Measurements from ENCODE around the gene PRAMEF12.

Gene PRAMEF12

DNA sequence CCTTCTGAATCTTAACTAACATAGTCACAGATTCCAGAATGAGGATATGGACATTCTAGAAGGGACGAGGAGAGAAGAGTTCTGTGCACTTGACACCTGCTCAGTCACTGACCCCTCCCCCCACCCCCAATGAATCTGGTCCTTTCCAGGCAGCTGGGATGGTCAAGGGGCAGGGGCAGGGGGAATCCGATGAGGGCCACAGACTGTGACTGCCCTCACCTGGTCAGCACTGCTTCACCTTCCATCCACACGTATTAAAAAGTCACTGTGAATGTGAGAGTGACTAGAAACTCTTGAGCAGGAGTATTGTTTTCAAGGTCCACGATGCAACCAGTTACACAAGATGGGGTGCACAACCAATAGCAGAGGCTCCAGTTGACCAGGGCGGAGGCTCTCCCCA lies 9.5 kb upstream of the PRAMEF12 start:
- no peak for TF ChIP-seq Cebpa-rat (IDR thresholded peaks at IDR 0.05)
- Histone ChIP-seq H3K4me1 (no peaks in the 10 kb centered on the region), H3K36me3 (no peaks in the 10 kb centered on the region), H3K4me2 (no peak overlapping the region), H3K27me3 (no peaks in the 10 kb centered on the region), H3K9me3 (replicated peaks in 1 of 11) (no peaks in the 10 kb centered on the region; a peak in 1 of 22 replicates), H4K20me1 (no peaks in the 10 kb centered on the region), H3K27ac (no peak overlapping the region), H3K4me3 (no peak overlapping the region), H3K9ac (no peak overlapping the region)

DNA sequence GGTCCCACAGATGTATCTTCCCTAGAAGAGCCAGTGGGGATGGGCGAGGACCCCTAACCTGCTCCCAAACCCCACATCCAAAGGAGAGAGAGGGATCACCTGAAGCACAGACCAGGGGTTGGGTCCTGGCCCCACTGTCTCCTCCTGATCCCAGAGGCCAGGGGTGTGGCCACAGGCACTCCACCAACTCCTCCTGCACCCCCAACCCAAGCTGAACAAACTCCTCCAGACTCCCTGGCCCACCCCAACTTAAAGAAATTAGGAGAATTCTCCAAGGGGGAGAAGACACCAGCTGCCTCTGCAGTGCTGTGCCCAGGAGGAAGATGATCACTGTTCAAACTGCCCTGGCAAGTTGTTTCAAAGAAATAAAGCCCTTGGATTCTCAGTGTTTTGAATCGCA lies 4.5 kb upstream of the PRAMEF12 start:
- H3K9ac ChIP-seq = no peak overlapping the region
- H3K9me3 ChIP-seq (replicated peaks in 1 of 11) = peaks cover 0 to 3% (median 0%) of the 10 kb centered on the region in 11 experiments; a peak in 2 of 22 replicates
- no peak for TF ChIP-seq Cebpa-rat (IDR thresholded peaks at IDR 0.05)

DNA sequence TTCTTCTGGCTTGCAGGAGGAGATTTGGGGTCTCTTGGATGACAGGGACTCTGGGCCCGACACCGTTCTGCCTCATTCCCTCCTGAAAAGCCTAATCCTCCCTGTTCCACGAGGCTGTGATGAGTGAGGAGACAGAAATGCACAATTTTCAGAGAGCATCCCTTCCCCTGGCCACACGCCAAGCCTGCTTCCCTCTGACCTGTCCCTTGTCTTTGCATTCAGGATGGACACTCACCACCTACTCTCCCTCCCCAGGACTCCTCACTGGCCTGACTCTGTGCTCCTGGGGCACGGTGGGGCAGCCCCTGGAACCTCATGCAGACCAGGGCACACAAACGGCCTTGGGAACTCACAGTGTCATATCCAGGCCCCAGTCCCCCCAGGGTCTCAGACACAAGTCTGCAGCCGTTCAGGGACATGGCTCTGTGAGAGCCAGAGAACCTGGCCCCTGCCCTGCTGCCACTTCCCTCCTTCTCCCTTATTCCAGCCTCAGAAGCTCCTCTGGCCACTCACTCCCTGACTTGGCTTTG lies 3.5 kb upstream of the PRAMEF12 start:
- H4K20me1 ChIP-seq = no peaks in the 10 kb centered on the region
- no peak overlapping the region for H3K4me3 ChIP-seq
- H3K9me3 ChIP-seq (replicated peaks in 1 of 11) = peaks cover 0 to 3% (median 0%) of the 10 kb centered on the region in 11 experiments; a peak in 2 of 22 replicates
- H3K27ac ChIP-seq = no peak overlapping the region
- H3K9ac ChIP-seq = no peak overlapping the region
- H3K4me2 ChIP-seq = no peak overlapping the region
- no peak for TF ChIP-seq Cebpa-rat (IDR thresholded peaks at IDR 0.05)
- no peaks in the 10 kb centered on the region for H3K4me1 ChIP-seq
- no peaks in the 10 kb centered on the region for H3K36me3 ChIP-seq
- H3K27me3 ChIP-seq = no peaks in the 10 kb centered on the region

More for the DNA sequence above, 4.5 kb upstream of the PRAMEF12 start:
- no peak overlapping the region for H3K4me3 ChIP-seq
- H3K36me3 ChIP-seq = no peaks in the 10 kb centered on the region
- H4K20me1 ChIP-seq = no peaks in the 10 kb centered on the region
- H3K27me3 ChIP-seq = no peaks in the 10 kb centered on the region
- no peak overlapping the region for H3K4me2 ChIP-seq
- H3K4me1 ChIP-seq = no peaks in the 10 kb centered on the region
- no peak overlapping the region for H3K27ac ChIP-seq

DNA sequence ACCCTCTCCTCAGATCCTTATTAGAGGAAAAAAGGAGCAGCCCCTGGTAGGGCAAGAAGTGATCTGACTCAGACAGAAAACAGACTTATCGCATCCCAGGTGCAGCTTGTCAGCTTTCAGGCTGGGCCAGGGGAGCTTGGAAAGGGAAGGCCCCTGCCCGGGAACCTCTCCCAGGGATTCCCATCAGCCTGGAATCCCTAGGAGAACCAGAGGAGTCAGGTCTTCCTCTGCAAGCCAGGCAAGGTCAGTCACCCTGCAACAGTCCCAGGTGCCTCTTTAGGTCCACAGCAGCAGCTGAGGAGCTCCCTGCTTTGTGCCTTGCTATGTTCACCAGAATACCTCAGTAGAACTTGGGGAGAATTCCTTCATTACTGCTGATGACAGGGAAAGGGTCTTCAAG lies 2.9 kb upstream of the PRAMEF12 start:
- Histone ChIP-seq H3K27me3 (no peaks in the 10 kb centered on the region), H3K36me3 (no peaks in the 10 kb centered on the region), H3K27ac (no peak overlapping the region), H4K20me1 (no peaks in the 10 kb centered on the region), H3K9me3 (replicated peaks in 1 of 11) (peaks cover 0 to 3% (median 0%) of the 10 kb centered on the region in 11 experiments; a peak in 2 of 22 replicates), H3K4me3 (no peak overlapping the region), H3K4me1 (no peaks in the 10 kb centered on the region), H3K9ac (no peak overlapping the region), H3K4me2 (no peak overlapping the region)
- TF ChIP-seq Cebpa-rat (IDR thresholded peaks at IDR 0.05) = no peak

DNA sequence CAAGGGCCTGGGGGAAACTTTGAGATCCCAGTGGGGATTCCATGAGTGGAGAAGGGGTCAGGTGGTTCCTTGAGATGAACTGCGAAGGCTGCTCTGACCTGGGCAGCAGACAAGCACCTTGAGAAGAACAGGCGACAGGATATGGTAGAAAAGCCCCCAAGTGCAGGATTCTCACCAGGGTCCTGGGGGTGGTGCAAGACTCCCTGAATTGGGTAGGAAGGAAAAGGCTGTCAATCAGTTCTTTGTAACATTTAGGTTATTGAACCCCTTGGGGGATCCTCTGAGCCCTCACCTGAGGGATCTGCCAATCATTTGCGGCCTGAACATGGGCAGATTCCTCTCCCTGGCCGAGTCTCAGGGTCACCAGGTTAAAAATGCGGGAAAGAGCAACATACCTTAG lies 2.4 kb upstream of the PRAMEF12 start:
- no peak overlapping the region for H3K9ac ChIP-seq
- peaks cover 0 to 3% (median 0%) of the 10 kb centered on the region in 11 experiments; a peak in 2 of 22 replicates for H3K9me3 ChIP-seq (replicated peaks in 1 of 11)
- H3K4me2 ChIP-seq = no peak overlapping the region
- H3K36me3 ChIP-seq = no peaks in the 10 kb centered on the region
- no peaks in the 10 kb centered on the region for H4K20me1 ChIP-seq
- TF ChIP-seq Cebpa-rat (IDR thresholded peaks at IDR 0.05) = no peak
- no peak overlapping the region for H3K4me3 ChIP-seq
- H3K4me1 ChIP-seq = no peaks in the 10 kb centered on the region
- H3K27ac ChIP-seq = no peak overlapping the region
- no peaks in the 10 kb centered on the region for H3K27me3 ChIP-seq

DNA sequence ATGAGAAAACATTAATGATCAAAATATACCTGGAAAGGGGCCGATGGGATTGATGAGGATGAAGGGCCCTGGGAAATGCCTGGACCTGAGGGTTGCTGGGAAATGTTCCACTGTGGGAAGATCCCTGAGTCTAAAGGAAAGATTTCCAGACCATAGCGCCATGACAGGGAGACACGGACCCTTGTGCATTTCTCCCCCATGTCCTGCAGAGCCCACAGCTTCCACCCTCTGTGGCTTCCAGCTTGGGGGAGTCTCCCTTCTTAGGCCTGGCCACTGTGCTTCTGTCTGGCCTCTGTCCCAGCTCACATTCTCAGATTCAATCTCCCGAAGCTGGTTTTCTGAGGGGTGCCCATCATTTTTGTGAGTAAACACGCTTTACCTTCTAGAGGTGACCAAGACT lies 1.0 kb upstream of the PRAMEF12 start:
- Histone ChIP-seq H3K4me2 (no peak overlapping the region), H3K27ac (no peak overlapping the region), H3K9ac (no peak overlapping the region), H3K4me1 (no peaks in the 10 kb centered on the region), H4K20me1 (no peaks in the 10 kb centered on the region), H3K9me3 (replicated peaks in 1 of 11) (peaks cover 0 to 3% (median 0%) of the 10 kb centered on the region in 11 experiments; a peak in 1 of 22 replicates), H3K27me3 (no peaks in the 10 kb centered on the region), H3K4me3 (no peak overlapping the region), H3K36me3 (no peaks in the 10 kb centered on the region)
- TF ChIP-seq Cebpa-rat (IDR thresholded peaks at IDR 0.05) = no peak

DNA sequence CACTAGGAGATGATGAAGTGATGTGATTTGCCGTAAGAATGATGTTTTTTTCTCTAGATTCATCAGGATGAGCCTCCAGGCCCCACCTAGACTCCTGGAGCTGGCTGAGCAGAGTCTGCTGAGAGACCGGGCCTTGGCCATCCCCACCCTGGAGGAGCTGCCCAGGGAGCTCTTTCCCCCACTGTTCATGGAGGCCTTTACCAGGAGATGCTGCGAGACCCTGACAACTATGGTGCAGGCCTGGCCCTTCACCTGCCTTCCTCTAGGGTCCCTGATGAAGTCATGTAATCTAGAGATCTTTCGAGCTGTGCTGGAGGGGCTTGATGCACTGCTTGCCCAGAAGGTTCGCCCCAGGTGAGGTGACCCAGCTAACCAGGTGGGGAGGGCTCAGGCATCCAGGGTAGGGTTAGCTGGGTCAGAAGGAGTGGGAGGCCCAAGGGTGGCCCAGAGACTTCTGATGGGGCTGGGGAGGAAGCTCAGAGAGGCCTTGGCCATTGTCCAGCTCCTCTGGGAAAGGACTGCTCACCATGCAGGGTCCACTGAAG lies 1.3 kb downstream of the PRAMEF12 start:
- H3K36me3 ChIP-seq = no peaks in the 10 kb centered on the region
- no peak overlapping the region for H3K4me2 ChIP-seq
- no peaks in the 10 kb centered on the region for H3K4me1 ChIP-seq
- no peaks in the 10 kb centered on the region for H4K20me1 ChIP-seq
- no peak overlapping the region for H3K9ac ChIP-seq
- no peak overlapping the region for H3K27ac ChIP-seq
- H3K9me3 ChIP-seq (replicated peaks in 1 of 11) = peaks cover 0 to 3% (median 0%) of the 10 kb centered on the region in 11 experiments; a peak in 1 of 22 replicates
- no peaks in the 10 kb centered on the region for H3K27me3 ChIP-seq
- no peak for TF ChIP-seq Cebpa-rat (IDR thresholded peaks at IDR 0.05)
- H3K4me3 ChIP-seq = no peak overlapping the region

DNA sequence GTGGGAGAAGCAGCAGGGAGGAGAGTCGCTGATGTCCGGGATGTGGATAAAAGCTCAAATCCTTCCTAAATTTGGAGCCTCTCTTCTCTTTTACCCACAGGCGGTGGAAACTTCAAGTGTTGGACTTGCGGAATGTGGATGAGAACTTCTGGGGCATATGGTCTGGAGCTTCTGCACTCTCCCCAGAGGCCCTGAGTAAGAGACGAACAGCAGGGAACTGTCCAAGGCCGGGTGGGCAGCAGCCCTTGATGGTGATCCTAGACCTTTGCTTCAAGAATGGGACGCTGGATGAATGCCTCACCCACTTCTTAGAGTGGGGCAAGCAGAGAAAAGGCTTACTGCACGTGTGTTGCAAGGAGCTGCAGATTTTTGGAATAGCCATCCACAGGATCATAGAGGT lies 1.9 kb downstream of the PRAMEF12 start:
- Histone ChIP-seq H3K9ac (no peak overlapping the region), H3K9me3 (replicated peaks in 1 of 11) (peaks cover 0 to 3% (median 0%) of the 10 kb centered on the region in 11 experiments; a peak in 1 of 22 replicates), H3K36me3 (no peaks in the 10 kb centered on the region), H3K4me3 (no peak overlapping the region), H3K27me3 (no peaks in the 10 kb centered on the region), H3K4me1 (no peaks in the 10 kb centered on the region), H3K27ac (no peak overlapping the region), H4K20me1 (no peaks in the 10 kb centered on the region), H3K4me2 (no peak overlapping the region)
- TF ChIP-seq Cebpa-rat (IDR thresholded peaks at IDR 0.05) = no peak

DNA sequence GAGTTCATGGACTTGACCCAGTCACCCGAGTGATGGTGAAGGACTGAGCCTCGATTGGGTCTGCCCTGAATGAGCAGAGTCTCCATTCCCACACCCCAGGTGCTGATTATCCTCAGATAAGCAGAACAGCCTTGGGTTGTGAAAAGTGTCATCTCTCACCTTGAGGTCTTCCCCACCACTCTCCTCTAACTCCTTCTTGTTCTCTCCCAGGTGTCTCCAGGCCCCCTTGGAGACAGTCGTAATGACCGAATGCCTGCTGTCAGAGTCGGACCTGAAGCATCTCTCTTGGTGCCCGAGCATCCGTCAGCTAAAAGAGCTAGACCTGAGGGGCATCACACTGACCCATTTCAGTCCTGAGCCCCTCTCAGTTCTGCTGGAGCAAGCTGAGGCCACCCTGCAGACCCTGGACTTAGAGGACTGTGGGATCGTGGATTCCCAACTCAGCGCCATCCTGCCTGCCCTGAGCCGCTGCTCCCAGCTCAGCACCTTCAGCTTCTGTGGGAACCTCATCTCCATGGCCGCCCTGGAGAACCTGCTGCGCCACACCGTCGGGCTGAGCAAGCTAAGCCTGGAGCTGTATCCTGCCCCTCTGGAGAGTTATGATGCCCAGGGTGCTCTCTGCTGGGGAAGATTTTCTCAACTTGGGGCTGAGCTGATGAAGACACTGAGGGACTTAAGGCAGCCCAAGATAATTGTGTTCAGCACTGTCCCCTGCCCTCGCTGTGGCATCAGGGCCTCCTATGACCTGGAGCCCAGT lies 3.4 kb downstream of the PRAMEF12 start:
- no peaks in the 10 kb centered on the region for H3K36me3 ChIP-seq
- no peak overlapping the region for H3K27ac ChIP-seq
- H3K9me3 ChIP-seq (replicated peaks in 1 of 11) = peaks cover 0 to 3% (median 0%) of the 10 kb centered on the region in 11 experiments; a peak in 1 of 22 replicates
- no peak for TF ChIP-seq Cebpa-rat (IDR thresholded peaks at IDR 0.05)
- H3K9ac ChIP-seq = no peak overlapping the region
- no peak overlapping the region for H3K4me2 ChIP-seq
- H3K4me3 ChIP-seq = no peak overlapping the region
- no peaks in the 10 kb centered on the region for H3K27me3 ChIP-seq
- H4K20me1 ChIP-seq = no peaks in the 10 kb centered on the region
- no peaks in the 10 kb centered on the region for H3K4me1 ChIP-seq
